ENCODE results near the gene SFMBT1.

SFMBT1 gene

GRCh38 chr3:52897130-52898122, 148.4 kb downstream of the SFMBT1 start, which contains the start of gene STIMATE:
Gene STIMATE (minus strand): TSS chr3:52897548. CDS start chr3:52897450, 98 bp downstream.
- Histone ChIP-seq H3K4me1 (no peaks in the 10 kb centered on the region), H3K36me3 (no peaks in the 10 kb centered on the region), H3K27me3 (no peaks in the 10 kb centered on the region), H3K4me3 (ENCODE audit: low read depth, low read length) (peak within 1 kb of the TSS; percentile 69), H3K9me3 (no peaks in the 10 kb centered on the region)
- DNase-seq, result peak; percentile 80
- no peak for TF ChIP-seq CTCF (IDR thresholded peaks at IDR 0.05; ENCODE audit: low read depth, low read length)

DNA sequence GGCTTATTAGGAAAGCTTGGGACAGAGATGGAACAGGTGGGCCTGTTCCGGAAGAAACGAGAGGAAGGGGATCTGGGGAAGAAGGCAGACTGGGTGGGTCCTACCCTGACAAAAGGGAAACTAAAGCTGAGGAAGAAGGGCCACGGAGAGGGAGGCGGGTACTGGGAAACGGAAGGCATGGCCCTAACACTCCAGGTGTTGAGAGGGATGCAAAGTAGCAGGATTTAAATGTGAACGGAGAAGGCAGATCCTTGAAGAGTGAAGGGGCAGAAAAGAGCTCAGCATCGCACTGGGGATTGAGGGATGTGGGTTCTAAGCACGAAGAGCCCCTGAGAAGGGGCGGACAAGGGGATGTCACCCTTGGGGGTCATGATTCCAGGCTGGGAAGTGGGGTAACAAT, 149.3 kb downstream of the SFMBT1 start:
- no peaks in the 10 kb centered on the region for H3K27me3 ChIP-seq
- no peaks in the 10 kb centered on the region for H3K36me3 ChIP-seq
- H3K9me3 ChIP-seq, result no peaks in the 10 kb centered on the region
- DNase-seq, result no peak
- no peaks in the 10 kb centered on the region for H3K4me1 ChIP-seq
- H3K4me3 ChIP-seq (ENCODE audit: low read depth, low read length), result peak overlapping the region; percentile 69
- no peak for TF ChIP-seq CTCF (IDR thresholded peaks at IDR 0.05; ENCODE audit: low read depth, low read length)

- Histone ChIP-seq H3K9me3 (no peaks in the 10 kb centered on the region), H3K4me3 (ENCODE audit: low read depth, low read length) (no peak overlapping the region), H3K36me3 (no peaks in the 10 kb centered on the region), H3K27me3 (no peaks in the 10 kb centered on the region), H3K4me1 (no peaks in the 10 kb centered on the region)
- DNase-seq, result no peak
- TF ChIP-seq CTCF (IDR thresholded peaks at IDR 0.05; ENCODE audit: low read depth, low read length), result no peak
Observed at GRCh38 chr3:52896151-52896550, 149.7 kb downstream of the SFMBT1 start.

DNA sequence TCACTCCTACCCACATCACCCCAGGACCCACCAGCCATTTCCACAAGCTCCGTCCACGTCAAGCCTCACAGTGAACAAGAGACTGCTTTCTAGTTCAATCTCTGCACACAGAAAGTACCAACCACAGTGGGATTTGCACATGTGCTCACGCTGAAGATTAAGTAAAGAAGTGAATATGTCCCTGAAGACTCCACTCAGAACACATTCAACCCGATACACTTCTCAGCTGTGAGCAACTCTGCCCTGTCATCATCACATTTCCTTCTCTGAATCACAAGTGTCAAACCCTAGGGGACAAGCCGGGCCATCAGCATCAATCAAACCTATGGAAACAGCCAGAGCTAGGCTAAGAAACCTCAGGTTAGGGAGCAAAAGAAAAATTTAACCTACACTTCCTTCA, 150.5 kb downstream of the SFMBT1 start:
- Histone ChIP-seq H3K36me3 (no peaks in the 10 kb centered on the region), H3K4me1 (no peaks in the 10 kb centered on the region), H3K27me3 (no peaks in the 10 kb centered on the region), H3K4me3 (ENCODE audit: low read depth, low read length) (no peak overlapping the region), H3K9me3 (no peaks in the 10 kb centered on the region)
- no peak for DNase-seq
- TF ChIP-seq CTCF (IDR thresholded peaks at IDR 0.05; ENCODE audit: low read depth, low read length), result no peak

DNA sequence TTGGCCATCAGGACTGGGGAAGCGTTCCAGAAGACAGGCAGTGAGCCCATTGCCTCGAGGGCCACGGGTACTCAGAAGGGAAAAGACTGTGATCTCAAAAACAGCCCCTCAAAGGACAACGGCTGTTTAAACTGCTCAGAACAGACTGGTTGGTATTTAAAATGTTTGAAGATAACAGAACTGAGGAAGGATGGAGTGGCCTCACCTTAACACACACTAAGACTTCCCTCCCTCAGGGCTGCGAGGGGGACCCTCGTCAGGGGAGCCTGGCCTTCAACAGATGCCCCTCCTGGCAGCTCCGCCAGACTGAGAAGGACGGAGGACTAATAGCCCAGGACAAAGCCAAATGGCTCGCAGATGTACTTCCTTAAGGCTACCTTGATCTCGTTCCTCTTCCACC, 151.1 kb downstream of the SFMBT1 start:
- no peak for DNase-seq
- Histone ChIP-seq H3K36me3 (no peaks in the 10 kb centered on the region), H3K4me1 (no peaks in the 10 kb centered on the region), H3K27me3 (no peaks in the 10 kb centered on the region), H3K9me3 (no peaks in the 10 kb centered on the region), H3K4me3 (ENCODE audit: low read depth, low read length) (no peak overlapping the region)
- no peak for TF ChIP-seq CTCF (IDR thresholded peaks at IDR 0.05; ENCODE audit: low read depth, low read length)

- Histone ChIP-seq H3K4me1 (no peaks in the 10 kb centered on the region), H3K36me3 (no peaks in the 10 kb centered on the region), H3K9me3 (no peaks in the 10 kb centered on the region), H3K4me3 (ENCODE audit: low read depth, low read length) (no peak overlapping the region), H3K27me3 (no peaks in the 10 kb centered on the region)
- DNase-seq, result no peak
- no peak for TF ChIP-seq CTCF (IDR thresholded peaks at IDR 0.05; ENCODE audit: low read depth, low read length)
Observed at GRCh38 chr3:52893723-52894122, 152.2 kb downstream of the SFMBT1 start.
